HepG2 (cell line): ENCODE measurements around the gene ARHGEF12. TPM values are rescaled to one million over a fixed set of nuclear protein-coding genes. Genes with fewer than 3 reads are reported as not detected.

Experiments
- ATAC-seq: fragments of 200-7000 bp; cut with Tn5 transposase; 3 replicates; pipeline ENCODE4 v1.9.1; 2020; ENCODE audit warnings: mild to moderate bottlenecking, moderate library complexity
- BruUV-seq: library from RNA; stranded (reverse); fragments of 400-500 nt; replicated peaks from 2 replicates; lab custom pipeline; 2021; lab: Mats Ljungman, UMichigan
- CTCF ChIA-PET: fragments of 300-600 bp; formaldehyde crosslinking; extraction: SDS; loops from one replicate; lab custom pipeline; 2021; ENCODE audit warnings: low total read pairs, inconsistent platforms, low intra/inter-chr PET ratio; lab: Yijun Ruan, JAX
- POLR2A ChIA-PET: fragments of 350-600 bp; sonication (Branson Sonifier 250); formaldehyde crosslinking; loops from one replicate; lab custom pipeline; 2020; ENCODE audit warnings: antibody characterized with exemption, inconsistent platforms; lab: Yijun Ruan, JAX
- DNase-seq: peaks from one replicate; pipeline ENCODE4 v3.0.0-alpha.2; 2015; ENCODE audit warnings: low spot score
- FAIRE-seq: peaks from 3 replicates; lab custom pipeline; 2011; peaks lifted over from hg19 to GRCh38; lab: Jason Lieb, UNC
- H2AFZ ChIP-seq: one replicate; pipeline ENCODE4 v1.6.1; 2011; ENCODE audit warnings: low read length, inconsistent platforms
- H3K27ac ChIP-seq: fragments of 300-600 bp; 3 replicates; pipeline ENCODE4 v1.8.0; 2011; ENCODE audit warnings: mixed run types, mild to moderate bottlenecking, mixed read lengths, low read length, inconsistent platforms; ENCODE audit not compliant: insufficient read depth; ENCODE audit errors: extremely low read length
- H3K27me3 ChIP-seq, 2 experiments: fragments of 200-600 bp in 1 of 2; 2 replicates in 1 of 2; 3 replicates in 1 of 2; pipeline versions ENCODE4 v1.6.0 to v1.8.0; 2011; ENCODE audit warnings: low read length in 2 of 2, mild to moderate bottlenecking in 2 of 2, moderate library complexity in 2 of 2, inconsistent platforms in 1 of 2; ENCODE audit not compliant: insufficient read depth in 2 of 2, control insufficient read depth in 1 of 2
- H3K36me3 ChIP-seq, 2 experiments: fragments of 200-600 bp in 1 of 2; replicated peaks in 1 of 2; 2 replicates in 1 of 2; 3 replicates in 1 of 2; pipeline versions ENCODE4 v1.5.1 to v1.8.0; 2011; ENCODE audit warnings: low read length in 2 of 2, inconsistent platforms in 1 of 2; ENCODE audit not compliant: insufficient read depth in 2 of 2, control insufficient read depth in 1 of 2
- H3K4me1 ChIP-seq: 2 replicates; pipeline ENCODE4 v1.5.1; 2012; ENCODE audit warnings: low read length, inconsistent platforms; ENCODE audit not compliant: insufficient read depth
- H3K4me2 ChIP-seq: 2 replicates; pipeline ENCODE4 v1.6.0; 2011; ENCODE audit warnings: low read depth, low read length, inconsistent platforms
- H3K4me3 ChIP-seq, 3 experiments: fragments of 200-600 bp in 1 of 3; sonication (generic), shearing (Covaris generic) in 1 of 3; replicated peaks in 1 of 3; 2 replicates each; pipeline ENCODE4 v1.5.1; 2011 to 2016; ENCODE audit warnings: low read length in 3 of 3, inconsistent platforms in 2 of 3, low read depth in 2 of 3, mild to moderate bottlenecking in 2 of 3, control low read depth in 1 of 3, mixed read lengths in 1 of 3; ENCODE audit not compliant: insufficient read depth in 1 of 3
- H3K79me2 ChIP-seq: one replicate; pipeline ENCODE4 v1.6.1; 2011; ENCODE audit warnings: low read length, inconsistent platforms; ENCODE audit not compliant: insufficient read depth
- H3K9ac ChIP-seq: 2 replicates; pipeline ENCODE4 v1.6.0; 2011; ENCODE audit warnings: mild to moderate bottlenecking, low read depth, low read length, inconsistent platforms; ENCODE audit not compliant: insufficient read depth
- H3K9me3 ChIP-seq: 2 replicates; pipeline ENCODE4 v1.5.1; 2012; ENCODE audit warnings: mild to moderate bottlenecking, low read length
- H4K20me1 ChIP-seq: 2 replicates; pipeline ENCODE4 v1.6.0; 2011; ENCODE audit warnings: inconsistent platforms, mild to moderate bottlenecking, low read length, moderate library complexity; ENCODE audit not compliant: insufficient read depth
- AKNA ChIP-seq: sonication (generic); formaldehyde crosslinking; IDR thresholded peaks from 2 replicates; pipeline ENCODE4 v1.4.0; 2020; ENCODE audit warnings: missing genetic modification reagents, borderline replicate concordance
- EEA1 ChIP-seq: sonication (generic); formaldehyde crosslinking; IDR thresholded peaks from 2 replicates; pipeline ENCODE4 v1.5.1; 2020; ENCODE audit warnings: mild to moderate bottlenecking, missing genetic modification reagents, borderline replicate concordance
- FOXM1 ChIP-seq: sonication (generic); formaldehyde crosslinking; IDR thresholded peaks from 2 replicates; pipeline ENCODE4 v1.5.0; 2020; ENCODE audit warnings: missing genetic modification reagents
- GTF2F1 ChIP-seq: fragments of 150-350 bp; IDR thresholded peaks from 2 replicates; pipeline ENCODE4 v1.6.1; 2014; ENCODE audit warnings: low read length
- HOXA5 ChIP-seq: sonication (generic); formaldehyde crosslinking; IDR thresholded peaks from 2 replicates; pipeline ENCODE4 v1.4.0; 2020; ENCODE audit warnings: missing genetic modification reagents
- KAT8 ChIP-seq: IDR thresholded peaks from 2 replicates; pipeline ENCODE4 v1.6.1; 2016; ENCODE audit warnings: missing genetic modification reagents, missing compliant biosample characterization
- NR2F1 ChIP-seq, 2 experiments: fragments of 450-650 bp in 1 of 2; formaldehyde crosslinking in 1 of 2; IDR thresholded peaks; 2 replicates each; pipeline versions ENCODE4 v1.5.0 to v1.6.1; 2016 to 2020; ENCODE audit warnings: mild to moderate bottlenecking in 1 of 2, missing compliant biosample characterization in 1 of 2, missing genetic modification reagents in 1 of 2, moderate library complexity in 1 of 2
- PHF20 ChIP-seq: sonication (generic); formaldehyde crosslinking; IDR thresholded peaks from 2 replicates; pipeline ENCODE4 v1.5.0; 2020; ENCODE audit warnings: mild to moderate bottlenecking, missing genetic modification reagents
- STAT6 ChIP-seq: sonication (generic); formaldehyde crosslinking; IDR thresholded peaks from 2 replicates; pipeline ENCODE4 v1.4.0; 2020; ENCODE audit warnings: missing genetic modification reagents, mild to moderate bottlenecking, borderline replicate concordance
- ZBTB38 ChIP-seq: sonication (generic); formaldehyde crosslinking; IDR thresholded peaks from 2 replicates; pipeline ENCODE4 v1.5.1; 2020; ENCODE audit warnings: mild to moderate bottlenecking, missing genetic modification reagents
- ZFP90 ChIP-seq: sonication (generic); formaldehyde crosslinking; IDR thresholded peaks from 2 replicates; pipeline ENCODE4 v1.8.0; 2022; ENCODE audit warnings: missing genetic modification reagents, mild to moderate bottlenecking, inconsistent platforms, borderline replicate concordance
- ZNF503 ChIP-seq: sonication (generic); formaldehyde crosslinking; IDR thresholded peaks from 2 replicates; pipeline ENCODE4 v1.4.0; 2020; ENCODE audit warnings: missing genetic modification reagents
- ZNF672 ChIP-seq: sonication (generic); formaldehyde crosslinking; IDR thresholded peaks from 2 replicates; pipeline ENCODE4 v1.8.1; 2022; ENCODE audit warnings: missing genetic modification reagents
- ZNF891 ChIP-seq: sonication (generic); formaldehyde crosslinking; IDR thresholded peaks from 2 replicates; pipeline ENCODE4 v1.5.0; 2020; ENCODE audit warnings: mild to moderate bottlenecking, missing genetic modification reagents
- WGBS: methylation state at CpG from one replicate; pipeline ENCODE4 v1.1.6; 2017; ENCODE audit warnings: low lambda C conversion rate; 5-methylcytosine and 5-hydroxymethylcytosine counted together
- in situ Hi-C: cut with HindIII; loops from 2 replicates; pipeline ENCODE4 v1.10.0; 2017; ENCODE audit warnings: low pct_unique_long_range_greater_than_20kb; ENCODE audit not compliant: extremely low pct_ligation_motif_present
- intact Hi-C: fragments of 100-400 bp; cut with micrococcal nuclease; formaldehyde crosslinking; loops from one replicate; pipeline ENCODE4 v1.10.0; 2022; ENCODE audit not compliant: unreplicated experiment
- polyA plus RNA-seq, 8 experiments: library from polyadenylated mRNA; depleted of rRNA in 3 of 8; stranded (reverse) in 7 of 8; unstranded in 1 of 8; fragments of >200 nt; fragmentation: Illumina TruSeq in 4 of 8; extraction: Trizol in 4 of 8; gene quantifications; 2 replicates each; pipeline versions ENCODE4 v1.2.1 to v1.2.3, GENCODE V29; 2011 to 2016; ENCODE audit warnings: low read depth in 4 of 8, missing spikeins in 1 of 8, mixed read lengths in 1 of 8; ENCODE audit not compliant: insufficient read depth in 1 of 8
- total RNA-seq, 5 experiments: library from RNA; depleted of rRNA; stranded (reverse); fragments of >200 nt; fragmentation: Illumina TruSeq; extraction: Trizol; gene quantifications; 2 replicates each; pipeline ENCODE4 v1.2.3, GENCODE V29; 2016; ENCODE audit warnings: low read depth in 1 of 5

The ARHGEF12 gene
- total and polyA plus RNA-seq, 2 of the 13 experiments (the other 11 are each of a cell fraction or from before 2014, with no cell fraction given) = 17.9 to 54.4 TPM

- Histone ChIP-seq H2AFZ (no peak overlapping the region), H3K9ac (no peak overlapping the region)
- FAIRE-seq = no peak
- TF ChIP-seq EEA1 (no peak), STAT6 (CRISPR knock-in tag) (no peak), ZNF503 (no peak), AKNA (CRISPR knock-in tag) (no peak), NR2F1 (CRISPR knock-in tag; IDR thresholded peaks at IDR 0.05) (no peak), FOXM1 (CRISPR knock-in tag) (no peak), GTF2F1 (no peak), PHF20 (CRISPR knock-in tag) (no peak), ZFP90 (CRISPR knock-in tag) (no peak), ZNF891 (CRISPR knock-in tag) (no peak), HOXA5 (CRISPR knock-in tag) (no peak), ZNF672 (CRISPR knock-in tag) (no peak), ZBTB38 (CRISPR knock-in tag) (no peak), KAT8 (no peak)
- TF ChIP-seq, all 625 proteins: peak for 0
- in situ Hi-C loops = loop anchor here (10.0 kb wide), 1 partner anchor 287 kb away; no protein-coding TSS in a partner anchor
- H3K4me2 ChIP-seq = peak overlapping the region; percentile 59
- peaks cover 19% of the 10 kb centered on the region for H3K4me1 ChIP-seq
- H3K9me3 ChIP-seq = no peaks in the 10 kb centered on the region
- peaks cover 6 to 62% of the 10 kb centered on the region in 2 experiments for H3K27me3 ChIP-seq
- H3K36me3 ChIP-seq = no peaks in the 10 kb centered on the region
- H4K20me1 ChIP-seq = no peaks in the 10 kb centered on the region
- no TSS peak for BruUV-seq
- DNase-seq (no peak), ATAC-seq (no peak)
- CTCF ChIA-PET = no interaction called here
- H3K79me2 ChIP-seq = no peaks in the 10 kb centered on the region
- peak overlapping the region in 1 of 3 experiments; percentile 17; a peak in 1 of 6 replicates for H3K4me3 ChIP-seq
- WGBS = 66% methylated on average over 7 of the region's 7 CpGs
- H3K27ac ChIP-seq = no peak overlapping the region
- POLR2A ChIA-PET = interaction anchor here (1.3 kb wide), 1 partner anchor 23 kb away, joined by 5 read pairs; no protein-coding TSS in a partner anchor
- intact Hi-C loops = loop anchor here (10.0 kb wide), 2 partner anchors 287 to 407 kb away; no protein-coding TSS in a partner anchor
Observed at GRCh38 chr11:120517801-120518291, 181.6 kb downstream of the ARHGEF12 start.
